Measurements from ENCODE around the gene FBXL2. TPM values are rescaled to one million over a fixed set of nuclear protein-coding genes. Genes with fewer than 3 reads are reported as not detected.

FBXL2 gene
- polyA plus RNA-seq, 1 experiment: 19.1 TPM

GRCh38 chr3:33430571-33430970, 153.3 kb downstream of the FBXL2 start:
- no peak for DNase-seq (ENCODE audit: low read depth)
- Histone ChIP-seq H3K36me3 (ENCODE audit: control insufficient read depth, insufficient read depth, low read length) (no peaks in the 10 kb centered on the region), H3K4me3 (ENCODE audit: low read depth, low read length) (no peak overlapping the region), H3K27me3 (ENCODE audit: control insufficient read depth, insufficient read depth, low read length) (no peaks in the 10 kb centered on the region)
- ChIA-PET POLR2A (interaction anchor here (0.5 kb wide), 1 partner anchor 10 kb away, joined by 3 read pairs; no protein-coding TSS in a partner anchor), CTCF (no interaction called here)
- no peak for TF ChIP-seq CTCF (IDR thresholded peaks at IDR 0.05; ENCODE audit: insufficient read depth, low read depth, low read length)

GRCh38 chr3:33433843-33434242, 156.6 kb downstream of the FBXL2 start:
- H3K36me3 ChIP-seq (ENCODE audit: control insufficient read depth, insufficient read depth, low read length): no peaks in the 10 kb centered on the region
- DNase-seq (ENCODE audit: low read depth): no peak
- TF ChIP-seq CTCF (IDR thresholded peaks at IDR 0.05; ENCODE audit: insufficient read depth, low read depth, low read length): no peak
- ChIA-PET CTCF (interaction anchor here (0.8 to 0.9 kb wide), 2 partner anchors 41 to 66 kb away, joined by 3 read pairs; no protein-coding TSS in a partner anchor), POLR2A (interaction anchor here (0.7 kb wide), 2 partner anchors 14 to 134 kb away, joined by 4 to 24 read pairs; no protein-coding TSS in a partner anchor)
- no peak overlapping the region for H3K4me3 ChIP-seq (ENCODE audit: low read depth, low read length)
- no peaks in the 10 kb centered on the region for H3K27me3 ChIP-seq (ENCODE audit: control insufficient read depth, insufficient read depth, low read length)

Small RNA genes lying within 50 kb of the gene (small RNA-seq; reads per million reads assigned to genes)
- gene RNU7-110P (ENCODE audit: insufficient read length, low read depth, low replicate concordance): not detected

Other genes with a start within 250 kb of the FBXL2 start
- gene GLB1, start 180.3 kb upstream of the FBXL2 start, polyA plus RNA-seq (2011; rRNA removed): 127 and 131 TPM in 2 replicates
- gene TMPPE, start 180.3 kb upstream of the FBXL2 start, polyA plus RNA-seq (2011; rRNA removed): 2.4 and 3.0 TPM in 2 replicates
- gene CRTAP, start 163.4 kb upstream of the FBXL2 start, polyA plus RNA-seq (2011; rRNA removed): 311 and 376 TPM in 2 replicates
- 1.4 and 2.5 TPM in 2 replicates for gene SUSD5, start 58.6 kb upstream of the FBXL2 start, polyA plus RNA-seq (2011; rRNA removed)
- 58.3 and 62.7 TPM in 2 replicates for gene UBP1, start 163.0 kb downstream of the FBXL2 start, polyA plus RNA-seq (2011; rRNA removed)

Data from BJ (cell line).